Measurements from ENCODE around the gene ATP5F1B.
"Not testable (repeated sequence)": the region's sequence is repeated elsewhere in the genome, so short reads cannot be mapped to it uniquely, and the experiment has no call there.

Gene ATP5F1B

DNA sequence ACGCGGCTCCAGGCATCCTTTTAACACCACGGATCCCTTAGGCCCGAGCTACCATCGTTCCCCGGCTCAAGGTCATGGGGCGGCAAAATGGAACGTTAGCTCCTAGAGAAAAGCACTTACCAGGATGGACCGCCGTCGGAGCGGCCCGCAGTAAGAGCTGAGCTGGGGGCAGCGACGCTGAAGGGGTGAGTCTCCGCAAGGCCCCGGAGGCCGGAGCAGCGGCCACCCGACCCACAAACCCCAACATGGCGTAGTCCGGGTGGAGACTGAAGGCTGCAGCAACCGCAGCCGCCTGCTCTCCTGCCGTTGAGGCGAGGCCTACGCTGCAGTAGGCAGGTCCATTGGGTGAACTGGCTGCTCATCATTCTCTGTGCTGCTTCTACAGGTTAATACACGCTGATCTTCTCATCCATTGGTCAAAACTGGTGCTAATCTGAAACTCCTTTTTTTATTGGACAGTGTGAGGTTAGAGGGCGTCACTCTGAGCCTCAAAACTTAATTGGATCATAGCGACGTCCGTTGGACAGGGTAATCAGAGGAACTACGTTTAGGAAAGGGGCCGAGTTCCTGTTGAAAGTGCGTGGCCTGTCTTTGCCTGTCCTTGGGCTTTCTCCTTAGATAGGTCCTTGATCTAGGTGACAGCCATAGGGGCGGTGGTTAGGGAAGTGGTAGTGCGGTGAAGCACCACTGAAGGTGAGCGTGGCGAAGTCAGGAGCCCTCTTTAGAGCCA, at the start of gene ATP5F1B:
Gene ATP5F1B, minus strand, starts transcription at position 268 of the 730 bp plus-strand sequence. Its CDS starts 21 bp downstream, at position 247.
- DNase-seq (ENCODE audit: low spot score) = peak; percentile 99

- no peak for DNase-seq (ENCODE audit: low spot score)
Measured at GRCh38 chr12:56694161-56694560, 48.4 kb upstream of the ATP5F1B start.

DNA sequence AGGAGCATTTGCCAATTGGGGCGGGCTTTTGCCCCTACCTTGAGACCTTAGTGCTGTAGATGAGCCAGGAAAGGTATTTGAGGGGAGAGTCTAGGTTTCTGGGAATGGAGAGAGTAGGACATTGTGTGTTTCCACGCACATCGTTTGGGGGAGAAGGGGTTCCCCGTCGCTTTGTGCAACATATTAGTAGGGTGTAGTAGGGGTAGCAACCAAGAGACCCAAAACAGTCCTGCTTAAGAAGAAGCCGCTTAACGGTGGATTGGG, 43.0 kb upstream of the ATP5F1B start:
- no peak for DNase-seq (ENCODE audit: low spot score)

- peak; percentile 99 for DNase-seq (ENCODE audit: low spot score)
Measured at GRCh38 chr12:56688129-56688845, 42.5 kb upstream of the ATP5F1B start, which contains the start of gene PTGES3. TSS of gene PTGES3 (minus strand) at chr12:56688284. CDS start at chr12:56687999, 285 bp downstream.

DNA sequence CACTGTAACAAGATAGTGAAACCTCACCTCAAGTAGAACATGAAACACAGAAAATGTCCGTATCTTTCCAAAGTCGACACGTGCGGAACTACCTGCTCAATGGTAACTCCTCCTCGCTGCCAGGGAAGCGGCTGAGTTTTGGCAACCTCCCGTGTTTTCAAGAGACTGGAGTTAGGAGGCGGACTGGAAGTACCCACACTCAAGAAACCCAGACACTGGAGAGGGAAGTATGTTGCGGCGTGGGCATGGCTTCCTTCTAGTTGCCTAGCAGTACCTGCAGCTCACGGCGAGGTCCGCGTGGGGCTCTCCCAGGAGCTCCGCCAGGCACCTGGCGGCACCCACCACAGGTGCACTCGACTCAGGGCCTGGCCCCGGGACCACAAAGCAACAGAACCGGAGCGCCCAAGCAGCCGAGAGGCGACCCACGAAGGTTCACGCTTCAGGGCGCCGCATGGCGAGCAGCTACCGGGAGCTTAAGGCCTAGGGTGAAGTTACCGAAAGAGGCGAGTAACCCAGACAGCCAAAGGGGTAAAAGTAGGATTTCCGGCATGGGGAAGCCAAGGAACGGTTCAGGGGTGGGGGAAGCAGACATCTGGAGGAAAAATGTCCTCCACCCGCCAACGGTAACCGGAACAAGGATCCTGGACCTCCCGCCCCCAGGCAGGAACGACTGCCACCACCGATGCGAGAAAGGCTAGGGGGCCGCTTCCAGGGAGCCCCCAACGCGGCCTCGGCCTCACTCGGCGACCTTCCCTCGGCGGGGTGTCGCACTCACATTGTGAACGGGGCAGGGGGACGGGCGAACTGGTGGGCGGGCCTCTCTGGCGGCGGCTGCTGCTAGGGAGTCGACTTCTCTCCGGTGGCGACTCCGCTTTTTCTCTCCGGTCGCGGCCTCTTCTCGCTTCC, 41.7 kb upstream of the ATP5F1B start:
- DNase-seq (ENCODE audit: low spot score) = peak; percentile 19

GRCh38 chr12:56684745-56685359, 39.1 kb upstream of the ATP5F1B start:
- DNase-seq (ENCODE audit: low spot score) = no peak

GRCh38 chr12:56682323-56682722, 36.5 kb upstream of the ATP5F1B start:
- DNase-seq (ENCODE audit: low spot score) = no peak

- DNase-seq (ENCODE audit: low spot score) = no peak
Measured at GRCh38 chr12:56679883-56680575, 34.2 kb upstream of the ATP5F1B start.

- DNase-seq (ENCODE audit: low spot score) = no peak
Measured at GRCh38 chr12:56678852-56679251, 33.1 kb upstream of the ATP5F1B start.

DNA sequence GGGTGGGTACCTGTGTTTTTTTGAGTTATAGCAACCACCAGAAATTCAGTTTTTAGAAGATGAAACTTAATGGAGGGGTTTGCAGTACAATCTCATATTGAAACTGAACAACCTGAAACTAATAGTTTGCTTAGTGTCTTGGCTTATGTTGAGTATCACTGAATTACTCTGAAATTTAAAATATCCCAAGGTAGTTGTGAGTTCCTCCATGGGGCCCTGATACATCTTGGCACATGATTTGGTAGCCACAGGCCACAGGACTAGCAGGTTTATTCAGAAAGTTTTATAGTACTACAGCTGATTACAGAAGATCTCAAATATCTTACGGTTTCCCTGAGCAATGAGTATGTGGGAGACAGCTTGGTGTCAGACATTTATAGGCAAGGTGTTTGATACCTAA, 31.9 kb upstream of the ATP5F1B start:
- DNase-seq (ENCODE audit: low spot score) = no peak

DNA sequence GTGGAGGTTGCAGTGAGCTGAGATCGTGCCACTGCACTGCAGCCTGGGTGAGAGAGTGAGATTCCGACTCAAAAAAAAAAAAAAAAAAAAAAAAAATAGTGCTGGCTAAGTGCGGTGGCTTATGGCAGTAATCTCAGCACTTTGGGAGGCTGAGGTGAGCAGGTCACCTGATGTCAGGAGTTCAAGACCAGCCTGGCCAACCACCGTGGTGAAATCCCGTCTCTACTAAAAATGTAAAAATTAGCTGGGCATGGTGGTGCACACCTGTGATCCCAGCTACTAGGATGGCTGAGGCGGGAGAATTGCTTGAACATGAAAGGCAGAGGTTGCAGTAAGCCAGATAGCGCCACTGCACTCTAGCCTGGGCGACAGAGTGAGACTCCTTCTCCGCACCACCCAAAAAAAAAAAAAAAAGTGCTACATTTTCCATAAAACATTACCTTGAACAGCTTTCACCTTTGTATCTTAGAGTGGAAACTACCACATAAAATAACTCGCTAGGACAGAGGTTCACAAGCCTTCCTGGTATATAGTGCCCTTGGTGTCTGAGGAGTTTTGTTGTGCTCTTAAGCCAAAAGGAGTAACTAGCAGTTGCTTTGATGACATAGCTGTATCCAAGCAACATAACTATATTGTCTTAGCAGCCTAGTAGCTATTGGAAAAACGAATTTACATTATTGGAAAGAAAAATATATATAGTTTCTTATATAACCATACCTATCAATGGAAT, 31.2 kb upstream of the ATP5F1B start:
- no peak for DNase-seq (ENCODE audit: low spot score)

GRCh38 chr12:56671608-56672007, 25.8 kb upstream of the ATP5F1B start:
- DNase-seq (ENCODE audit: low spot score) = no peak

DNA sequence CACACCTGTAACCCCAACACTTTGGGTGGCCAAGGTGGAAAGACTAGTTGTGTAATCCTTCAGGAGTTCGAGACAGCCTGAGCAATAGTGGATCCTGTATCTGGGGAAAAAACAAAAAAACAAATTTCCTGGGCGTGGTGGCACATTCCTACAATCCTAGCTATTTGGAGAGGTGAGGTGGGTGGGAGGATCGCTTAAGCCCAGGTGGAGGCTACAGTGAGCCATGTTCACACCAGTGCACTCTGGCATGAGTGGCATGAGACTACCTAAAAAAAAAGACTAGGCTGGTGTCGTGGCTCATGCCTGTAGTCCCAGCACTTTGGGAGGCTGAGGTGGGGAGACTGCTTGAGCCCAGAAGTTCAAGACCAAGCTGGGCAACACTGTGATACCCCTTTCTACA, 25.1 kb upstream of the ATP5F1B start:
- DNase-seq (ENCODE audit: low spot score) = no peak

DNA sequence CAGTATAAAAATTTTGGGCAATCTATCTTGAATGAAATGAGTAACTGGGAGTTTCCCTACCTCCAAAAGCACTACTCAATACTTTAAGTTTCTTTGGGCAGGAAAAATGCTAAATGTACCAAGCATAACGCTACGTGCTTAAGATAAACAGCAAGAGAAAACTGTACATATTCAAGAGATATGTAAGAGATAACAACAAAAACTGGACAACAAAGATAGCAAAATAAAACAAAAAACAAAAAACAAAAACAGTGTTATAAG, 22.3 kb upstream of the ATP5F1B start:
- no peak for DNase-seq (ENCODE audit: low spot score)

DNA sequence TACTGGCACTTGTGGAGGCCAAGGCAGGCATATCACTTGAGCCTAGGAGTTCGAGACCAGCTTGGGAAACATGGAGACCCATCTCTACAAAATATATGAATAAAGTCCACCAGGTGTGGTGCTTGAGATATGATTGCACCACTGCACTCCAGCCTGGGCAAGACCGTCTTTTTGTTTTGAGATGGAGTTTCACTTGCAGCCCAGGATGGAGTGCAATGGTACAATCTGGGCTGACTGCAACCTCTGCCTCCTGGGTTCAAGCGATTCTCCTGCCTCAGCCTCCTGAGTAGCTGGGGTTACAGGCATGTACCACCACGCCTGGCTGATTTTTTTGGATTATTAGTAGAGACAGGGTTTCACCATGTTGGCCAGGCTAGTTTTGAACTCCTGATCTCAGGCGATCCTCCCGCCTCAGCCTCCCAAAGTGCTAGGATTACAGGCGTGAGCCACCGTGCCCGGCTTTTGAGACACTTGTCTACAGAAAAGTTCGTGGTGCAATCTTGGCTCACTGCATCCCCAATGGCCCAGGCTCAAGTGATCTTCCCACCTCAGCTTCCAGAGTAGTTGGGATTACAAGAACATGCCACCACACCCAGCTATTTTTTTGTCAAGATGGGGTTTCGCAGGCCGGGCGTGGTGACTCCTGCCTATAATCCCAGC, 16.3 kb upstream of the ATP5F1B start:
- no peak for DNase-seq (ENCODE audit: low spot score)

DNA sequence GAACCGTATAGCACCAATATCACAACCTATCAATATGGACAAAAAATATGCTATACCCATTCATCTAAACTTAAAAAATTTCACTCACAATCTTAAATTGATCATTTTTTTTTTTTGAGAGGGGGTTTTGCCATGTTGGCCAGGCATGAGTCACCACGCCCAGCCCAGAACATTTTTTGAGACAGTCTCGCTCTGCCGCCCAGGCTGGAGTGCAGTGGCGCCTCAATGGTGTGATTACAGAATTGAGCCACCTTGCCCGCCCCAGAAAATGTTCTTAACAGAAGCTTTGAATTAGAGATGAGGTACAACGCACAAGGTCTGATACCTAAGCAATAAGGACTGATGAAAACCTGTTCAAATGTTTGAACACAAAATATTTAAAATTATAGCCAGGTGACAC, 15.8 kb upstream of the ATP5F1B start:
- DNase-seq (ENCODE audit: low spot score) = no peak

GRCh38 chr12:56658921-56659320, 13.1 kb upstream of the ATP5F1B start:
- DNase-seq (ENCODE audit: low spot score) = no peak

DNA sequence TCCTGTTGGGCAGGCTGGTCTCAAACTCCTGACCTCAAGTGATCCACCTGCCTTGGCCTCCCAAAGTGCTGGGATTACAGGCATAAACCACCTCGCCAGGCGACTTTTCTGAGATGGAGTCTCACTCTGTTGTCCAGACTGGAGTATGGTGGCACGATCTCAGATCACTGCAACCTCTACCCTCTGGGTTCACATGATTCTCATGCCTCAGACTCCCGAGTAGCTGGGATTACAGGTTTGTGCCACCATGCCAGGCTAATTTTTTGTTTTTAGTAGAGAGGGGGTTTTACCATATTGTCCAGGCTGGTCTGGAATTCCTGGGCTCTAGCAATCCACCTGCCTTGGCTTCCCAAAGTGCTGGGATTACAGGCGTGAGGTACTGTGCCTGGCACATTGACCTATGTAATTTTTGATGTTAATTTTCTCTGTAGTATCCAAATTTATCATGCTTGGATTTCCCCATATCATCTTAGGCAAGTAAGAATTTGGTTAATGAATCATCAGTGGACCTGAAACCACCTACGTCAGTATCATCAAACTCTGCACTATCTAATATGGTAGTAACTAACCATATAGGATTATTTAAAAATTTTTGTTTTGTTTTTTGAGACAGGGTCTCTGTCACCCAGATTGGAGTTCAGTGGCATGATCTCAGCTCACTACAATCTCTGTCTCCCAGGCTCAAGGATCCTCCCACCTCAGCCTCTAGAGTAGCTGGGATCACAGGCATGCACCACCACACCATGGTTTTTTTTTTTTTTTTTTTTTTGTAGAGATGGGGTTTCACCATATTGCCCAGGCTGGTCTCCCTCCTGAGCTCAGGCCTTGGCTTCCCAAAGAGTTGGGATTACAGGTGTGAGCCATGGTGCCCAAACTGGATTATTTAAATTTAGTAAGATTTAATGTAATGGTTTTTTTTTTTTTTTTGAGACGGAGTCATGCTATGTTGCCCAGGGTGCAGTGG, 11.9 kb upstream of the ATP5F1B start:
- no peak for DNase-seq (ENCODE audit: low spot score)

- not testable (repeated sequence) for DNase-seq (ENCODE audit: low spot score)
Measured at GRCh38 chr12:56653781-56654180, 8.0 kb upstream of the ATP5F1B start.

Data from AG08395 (cell line).